ENCODE results near the gene IHH.

IHH gene

DNA sequence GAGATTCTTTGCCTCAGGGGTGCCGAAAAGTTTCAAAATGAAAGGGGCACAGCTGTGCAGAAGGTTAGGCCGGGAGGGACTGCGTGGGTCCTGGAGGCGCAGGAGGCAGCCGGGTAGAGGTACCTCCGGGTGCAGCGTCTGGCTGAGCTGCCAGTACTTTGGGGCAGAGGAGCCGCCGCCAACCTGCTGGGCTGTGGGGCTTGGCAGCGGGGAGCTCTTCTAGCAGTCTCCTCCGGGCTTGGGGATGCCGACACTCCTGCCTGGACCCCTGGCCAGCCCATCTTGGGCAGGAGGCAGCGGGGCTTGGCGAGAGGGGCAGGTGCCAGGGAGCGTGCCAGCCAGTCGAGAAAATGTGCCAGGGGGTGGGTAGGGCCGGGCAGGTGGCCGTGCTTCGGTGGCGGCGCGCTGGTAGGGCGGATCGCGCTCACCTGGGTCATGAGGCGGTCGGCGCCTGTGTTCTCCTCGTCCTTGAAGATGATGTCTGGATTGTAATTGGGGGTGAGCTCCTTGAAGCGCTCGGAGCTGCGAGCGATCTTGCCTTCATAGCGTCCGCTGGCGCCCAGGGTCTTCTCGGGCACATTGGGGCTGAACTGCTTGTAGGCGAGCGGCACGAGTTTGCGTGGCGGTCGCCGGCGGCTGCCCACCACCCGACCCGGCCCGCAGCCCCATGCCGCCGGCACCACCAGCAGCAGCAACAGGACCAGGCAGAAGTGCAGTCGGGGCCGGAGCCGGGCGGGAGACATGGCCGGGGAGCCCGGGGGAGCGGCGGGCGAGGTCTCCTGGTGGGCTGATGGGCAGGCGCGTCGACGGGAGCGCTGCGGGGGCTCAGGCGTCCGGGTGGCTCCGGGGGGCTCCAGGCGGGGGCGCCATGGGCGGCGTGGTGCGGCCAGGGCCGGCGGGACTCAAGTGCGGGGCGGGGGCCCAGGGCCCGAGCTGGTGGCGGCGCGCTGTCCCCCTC is 717 bp downstream of the IHH start:
- Histone ChIP-seq H4K20me1 (ENCODE audit: low read depth, low read length) (no peaks in the 10 kb centered on the region), H3K9ac (ENCODE audit: low read length) (no peak overlapping the region), H2AFZ (ENCODE audit: low read depth, low read length, severe bottlenecking) (no peak overlapping the region), H3K4me2 (ENCODE audit: low read depth, low read length, poor library complexity, severe bottlenecking) (no peak overlapping the region), H3K79me2 (ENCODE audit: insufficient read depth, low read length) (no peaks in the 10 kb centered on the region), H3K4me3 (ENCODE audit: insufficient read depth, low read length, poor library complexity, severe bottlenecking) (no peak overlapping the region), H3K36me3 (ENCODE audit: low read length) (no peaks in the 10 kb centered on the region), H3K27me3 (ENCODE audit: low read length) (no peaks in the 10 kb centered on the region), H3K9me3 (ENCODE audit: insufficient read depth, low read length) (no peaks in the 10 kb centered on the region), H3F3A (ENCODE audit: insufficient read depth) (no peaks in the 10 kb centered on the region), H3K9me2 (replicated peaks; ENCODE audit: insufficient read depth, low read length) (no peaks in the 10 kb centered on the region), H3K27ac (ENCODE audit: low read depth, low read length) (no peak overlapping the region)
- TF ChIP-seq, protein P1, sequence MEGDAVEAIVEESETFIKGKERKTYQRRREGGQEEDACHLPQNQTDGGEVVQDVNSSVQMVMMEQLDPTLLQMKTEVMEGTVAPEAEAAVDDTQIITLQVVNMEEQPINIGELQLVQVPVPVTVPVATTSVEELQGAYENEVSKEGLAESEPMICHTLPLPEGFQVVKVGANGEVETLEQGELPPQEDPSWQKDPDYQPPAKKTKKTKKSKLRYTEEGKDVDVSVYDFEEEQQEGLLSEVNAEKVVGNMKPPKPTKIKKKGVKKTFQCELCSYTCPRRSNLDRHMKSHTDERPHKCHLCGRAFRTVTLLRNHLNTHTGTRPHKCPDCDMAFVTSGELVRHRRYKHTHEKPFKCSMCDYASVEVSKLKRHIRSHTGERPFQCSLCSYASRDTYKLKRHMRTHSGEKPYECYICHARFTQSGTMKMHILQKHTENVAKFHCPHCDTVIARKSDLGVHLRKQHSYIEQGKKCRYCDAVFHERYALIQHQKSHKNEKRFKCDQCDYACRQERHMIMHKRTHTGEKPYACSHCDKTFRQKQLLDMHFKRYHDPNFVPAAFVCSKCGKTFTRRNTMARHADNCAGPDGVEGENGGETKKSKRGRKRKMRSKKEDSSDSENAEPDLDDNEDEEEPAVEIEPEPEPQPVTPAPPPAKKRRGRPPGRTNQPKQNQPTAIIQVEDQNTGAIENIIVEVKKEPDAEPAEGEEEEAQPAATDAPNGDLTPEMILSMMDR (IDR thresholded peaks at IDR 0.05; ENCODE audit: insufficient read depth, low read length, poor library complexity, severe bottlenecking) = no peak
- TF ChIP-seq EZH2phosphoT487 (conservative IDR thresholded peaks at IDR 0.05; ENCODE audit: low read length) = no peak

GRCh38 chr2:219059375-219059724 is 1.4 kb downstream of the IHH start:
- Histone ChIP-seq H3K4me3 (ENCODE audit: insufficient read depth, low read length, poor library complexity, severe bottlenecking) (no peak overlapping the region), H3K9me3 (ENCODE audit: insufficient read depth, low read length) (no peaks in the 10 kb centered on the region), H3K27ac (ENCODE audit: low read depth, low read length) (no peak overlapping the region), H3K27me3 (ENCODE audit: low read length) (no peaks in the 10 kb centered on the region), H3K79me2 (ENCODE audit: insufficient read depth, low read length) (no peaks in the 10 kb centered on the region), H3K36me3 (ENCODE audit: low read length) (no peaks in the 10 kb centered on the region), H2AFZ (ENCODE audit: low read depth, low read length, severe bottlenecking) (no peak overlapping the region), H3K9me2 (replicated peaks; ENCODE audit: insufficient read depth, low read length) (no peaks in the 10 kb centered on the region), H3K9ac (ENCODE audit: low read length) (no peak overlapping the region), H4K20me1 (ENCODE audit: low read depth, low read length) (no peaks in the 10 kb centered on the region), H3K4me2 (ENCODE audit: low read depth, low read length, poor library complexity, severe bottlenecking) (no peak overlapping the region), H3F3A (ENCODE audit: insufficient read depth) (no peaks in the 10 kb centered on the region)
- TF ChIP-seq EZH2phosphoT487 (conservative IDR thresholded peaks at IDR 0.05; ENCODE audit: low read length) = no peak
- TF ChIP-seq, protein P1 (IDR thresholded peaks at IDR 0.05; ENCODE audit: insufficient read depth, low read length, poor library complexity, severe bottlenecking) = no peak

- Histone ChIP-seq H3K79me2 (ENCODE audit: insufficient read depth, low read length) (no peaks in the 10 kb centered on the region), H3K27ac (ENCODE audit: low read depth, low read length) (no peak overlapping the region), H3F3A (ENCODE audit: insufficient read depth) (no peaks in the 10 kb centered on the region), H3K4me2 (ENCODE audit: low read depth, low read length, poor library complexity, severe bottlenecking) (no peak overlapping the region), H3K9me2 (replicated peaks; ENCODE audit: insufficient read depth, low read length) (no peaks in the 10 kb centered on the region), H3K9ac (ENCODE audit: low read length) (no peak overlapping the region), H2AFZ (ENCODE audit: low read depth, low read length, severe bottlenecking) (no peak overlapping the region), H3K4me3 (ENCODE audit: insufficient read depth, low read length, poor library complexity, severe bottlenecking) (no peak overlapping the region), H4K20me1 (ENCODE audit: low read depth, low read length) (no peaks in the 10 kb centered on the region), H3K27me3 (ENCODE audit: low read length) (no peaks in the 10 kb centered on the region), H3K36me3 (ENCODE audit: low read length) (no peaks in the 10 kb centered on the region), H3K9me3 (ENCODE audit: insufficient read depth, low read length) (no peaks in the 10 kb centered on the region)
- TF ChIP-seq EZH2phosphoT487 (conservative IDR thresholded peaks at IDR 0.05; ENCODE audit: low read length) = no peak
- TF ChIP-seq, protein P1 (IDR thresholded peaks at IDR 0.05; ENCODE audit: insufficient read depth, low read length, poor library complexity, severe bottlenecking) = no peak
These were observed 2.0 kb downstream of the IHH start for GRCh38 chr2:219058541-219059374.
